ENCODE data around the gene VLDLR. TPM values are rescaled to one million over a fixed set of nuclear protein-coding genes. Genes with fewer than 3 reads are reported as not detected.

Gene VLDLR
- total and polyA plus RNA-seq, 2 of the 13 experiments (the other 11 are each of a cell fraction or from before 2014, with no cell fraction given): 3.4 to 10.5 TPM

DNA sequence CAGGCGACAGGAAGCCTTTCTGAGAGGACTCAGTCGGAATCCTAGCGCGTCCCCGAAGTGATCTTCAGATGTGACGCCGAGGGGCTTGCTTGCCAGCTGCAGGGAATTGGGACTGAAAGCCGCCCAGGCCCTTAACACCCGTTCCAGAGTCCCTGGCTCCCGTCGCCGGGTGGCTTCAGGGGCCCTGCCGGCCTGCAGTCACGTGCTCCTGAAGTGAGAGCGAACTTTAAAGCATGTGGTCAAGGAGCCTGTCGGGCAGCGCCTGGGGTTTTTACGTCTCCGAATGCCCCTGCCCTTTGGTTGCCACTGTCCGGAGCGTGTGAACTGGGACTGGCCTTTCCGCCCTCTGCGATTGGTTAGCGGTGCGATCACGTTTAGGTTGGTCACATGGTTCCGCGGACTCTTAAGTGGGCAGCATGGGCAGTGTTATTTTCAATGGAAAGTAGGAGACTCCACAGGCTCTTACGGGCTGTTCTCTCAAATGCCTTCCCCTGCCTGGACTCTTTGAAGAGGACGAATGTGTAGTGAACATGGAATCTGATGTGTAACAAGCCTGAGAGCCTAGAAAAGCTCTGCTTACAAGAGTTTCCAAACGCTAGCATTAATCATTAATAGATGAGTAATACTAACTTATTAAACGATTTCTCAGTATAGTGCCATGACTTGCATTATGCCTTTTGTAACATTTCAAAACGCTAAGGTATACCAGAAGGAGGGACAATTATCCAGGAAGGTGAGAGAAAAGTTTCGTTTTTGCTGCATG is 1.9 kb downstream of the VLDLR start (continued):
- TF ChIP-seq SMAD1 (CRISPR knock-in tag; IDR thresholded peaks at IDR 0.05; ENCODE audit: borderline replicate concordance, low read depth): no peak
- TF ChIP-seq, protein P1, sequence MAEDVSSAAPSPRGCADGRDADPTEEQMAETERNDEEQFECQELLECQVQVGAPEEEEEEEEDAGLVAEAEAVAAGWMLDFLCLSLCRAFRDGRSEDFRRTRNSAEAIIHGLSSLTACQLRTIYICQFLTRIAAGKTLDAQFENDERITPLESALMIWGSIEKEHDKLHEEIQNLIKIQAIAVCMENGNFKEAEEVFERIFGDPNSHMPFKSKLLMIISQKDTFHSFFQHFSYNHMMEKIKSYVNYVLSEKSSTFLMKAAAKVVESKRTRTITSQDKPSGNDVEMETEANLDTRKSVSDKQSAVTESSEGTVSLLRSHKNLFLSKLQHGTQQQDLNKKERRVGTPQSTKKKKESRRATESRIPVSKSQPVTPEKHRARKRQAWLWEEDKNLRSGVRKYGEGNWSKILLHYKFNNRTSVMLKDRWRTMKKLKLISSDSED (CRISPR knock-in tag; IDR thresholded peaks at IDR 0.05): no peak
- TF ChIP-seq, protein P2, sequence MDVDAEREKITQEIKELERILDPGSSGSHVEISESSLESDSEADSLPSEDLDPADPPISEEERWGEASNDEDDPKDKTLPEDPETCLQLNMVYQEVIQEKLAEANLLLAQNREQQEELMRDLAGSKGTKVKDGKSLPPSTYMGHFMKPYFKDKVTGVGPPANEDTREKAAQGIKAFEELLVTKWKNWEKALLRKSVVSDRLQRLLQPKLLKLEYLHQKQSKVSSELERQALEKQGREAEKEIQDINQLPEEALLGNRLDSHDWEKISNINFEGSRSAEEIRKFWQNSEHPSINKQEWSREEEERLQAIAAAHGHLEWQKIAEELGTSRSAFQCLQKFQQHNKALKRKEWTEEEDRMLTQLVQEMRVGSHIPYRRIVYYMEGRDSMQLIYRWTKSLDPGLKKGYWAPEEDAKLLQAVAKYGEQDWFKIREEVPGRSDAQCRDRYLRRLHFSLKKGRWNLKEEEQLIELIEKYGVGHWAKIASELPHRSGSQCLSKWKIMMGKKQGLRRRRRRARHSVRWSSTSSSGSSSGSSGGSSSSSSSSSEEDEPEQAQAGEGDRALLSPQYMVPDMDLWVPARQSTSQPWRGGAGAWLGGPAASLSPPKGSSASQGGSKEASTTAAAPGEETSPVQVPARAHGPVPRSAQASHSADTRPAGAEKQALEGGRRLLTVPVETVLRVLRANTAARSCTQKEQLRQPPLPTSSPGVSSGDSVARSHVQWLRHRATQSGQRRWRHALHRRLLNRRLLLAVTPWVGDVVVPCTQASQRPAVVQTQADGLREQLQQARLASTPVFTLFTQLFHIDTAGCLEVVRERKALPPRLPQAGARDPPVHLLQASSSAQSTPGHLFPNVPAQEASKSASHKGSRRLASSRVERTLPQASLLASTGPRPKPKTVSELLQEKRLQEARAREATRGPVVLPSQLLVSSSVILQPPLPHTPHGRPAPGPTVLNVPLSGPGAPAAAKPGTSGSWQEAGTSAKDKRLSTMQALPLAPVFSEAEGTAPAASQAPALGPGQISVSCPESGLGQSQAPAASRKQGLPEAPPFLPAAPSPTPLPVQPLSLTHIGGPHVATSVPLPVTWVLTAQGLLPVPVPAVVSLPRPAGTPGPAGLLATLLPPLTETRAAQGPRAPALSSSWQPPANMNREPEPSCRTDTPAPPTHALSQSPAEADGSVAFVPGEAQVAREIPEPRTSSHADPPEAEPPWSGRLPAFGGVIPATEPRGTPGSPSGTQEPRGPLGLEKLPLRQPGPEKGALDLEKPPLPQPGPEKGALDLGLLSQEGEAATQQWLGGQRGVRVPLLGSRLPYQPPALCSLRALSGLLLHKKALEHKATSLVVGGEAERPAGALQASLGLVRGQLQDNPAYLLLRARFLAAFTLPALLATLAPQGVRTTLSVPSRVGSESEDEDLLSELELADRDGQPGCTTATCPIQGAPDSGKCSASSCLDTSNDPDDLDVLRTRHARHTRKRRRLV (CRISPR knock-in tag; IDR thresholded peaks at IDR 0.05): peak; percentile 72; the same call in 1 of the 2 replicates
- peak; percentile 76; the same call in 1 of the 2 replicates for TF ChIP-seq ZNF605 (CRISPR knock-in tag; IDR thresholded peaks at IDR 0.05)
- TF ChIP-seq NRL (CRISPR knock-in tag; IDR thresholded peaks at IDR 0.05; ENCODE audit: borderline replicate concordance): peak; percentile 76
- TF ChIP-seq ZFP36L1 (CRISPR knock-in tag; IDR thresholded peaks at IDR 0.05): peak; percentile 83
- no peak for TF ChIP-seq MIER2 (CRISPR knock-in tag; IDR thresholded peaks at IDR 0.05)
- no peak for TF ChIP-seq KLF12 (CRISPR knock-in tag; IDR thresholded peaks at IDR 0.05; ENCODE audit: borderline replicate concordance)
- no peak for TF ChIP-seq ZSCAN31 (CRISPR knock-in tag; IDR thresholded peaks at IDR 0.05; ENCODE audit: low read depth)
- peak; percentile 56; the same call in 1 of the 2 replicates for TF ChIP-seq ZNF891 (CRISPR knock-in tag; IDR thresholded peaks at IDR 0.05)
- peak; percentile 44; the same call in 1 of the 2 replicates for TF ChIP-seq RAD51 (IDR thresholded peaks at IDR 0.05; ENCODE audit: borderline replicate concordance)
- TF ChIP-seq, protein P3, sequence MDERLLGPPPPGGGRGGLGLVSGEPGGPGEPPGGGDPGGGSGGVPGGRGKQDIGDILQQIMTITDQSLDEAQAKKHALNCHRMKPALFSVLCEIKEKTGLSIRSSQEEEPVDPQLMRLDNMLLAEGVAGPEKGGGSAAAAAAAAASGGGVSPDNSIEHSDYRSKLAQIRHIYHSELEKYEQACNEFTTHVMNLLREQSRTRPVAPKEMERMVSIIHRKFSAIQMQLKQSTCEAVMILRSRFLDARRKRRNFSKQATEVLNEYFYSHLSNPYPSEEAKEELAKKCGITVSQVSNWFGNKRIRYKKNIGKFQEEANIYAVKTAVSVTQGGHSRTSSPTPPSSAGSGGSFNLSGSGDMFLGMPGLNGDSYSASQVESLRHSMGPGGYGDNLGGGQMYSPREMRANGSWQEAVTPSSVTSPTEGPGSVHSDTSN (CRISPR knock-in tag; IDR thresholded peaks at IDR 0.05): no peak
- TF ChIP-seq, protein P4, sequence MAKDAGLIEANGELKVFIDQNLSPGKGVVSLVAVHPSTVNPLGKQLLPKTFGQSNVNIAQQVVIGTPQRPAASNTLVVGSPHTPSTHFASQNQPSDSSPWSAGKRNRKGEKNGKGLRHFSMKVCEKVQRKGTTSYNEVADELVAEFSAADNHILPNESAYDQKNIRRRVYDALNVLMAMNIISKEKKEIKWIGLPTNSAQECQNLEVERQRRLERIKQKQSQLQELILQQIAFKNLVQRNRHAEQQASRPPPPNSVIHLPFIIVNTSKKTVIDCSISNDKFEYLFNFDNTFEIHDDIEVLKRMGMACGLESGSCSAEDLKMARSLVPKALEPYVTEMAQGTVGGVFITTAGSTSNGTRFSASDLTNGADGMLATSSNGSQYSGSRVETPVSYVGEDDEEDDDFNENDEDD (CRISPR knock-in tag; IDR thresholded peaks at IDR 0.05; ENCODE audit: borderline replicate concordance): peak; percentile 74; the same call in 1 of the 2 replicates
- TF ChIP-seq, protein P5, sequence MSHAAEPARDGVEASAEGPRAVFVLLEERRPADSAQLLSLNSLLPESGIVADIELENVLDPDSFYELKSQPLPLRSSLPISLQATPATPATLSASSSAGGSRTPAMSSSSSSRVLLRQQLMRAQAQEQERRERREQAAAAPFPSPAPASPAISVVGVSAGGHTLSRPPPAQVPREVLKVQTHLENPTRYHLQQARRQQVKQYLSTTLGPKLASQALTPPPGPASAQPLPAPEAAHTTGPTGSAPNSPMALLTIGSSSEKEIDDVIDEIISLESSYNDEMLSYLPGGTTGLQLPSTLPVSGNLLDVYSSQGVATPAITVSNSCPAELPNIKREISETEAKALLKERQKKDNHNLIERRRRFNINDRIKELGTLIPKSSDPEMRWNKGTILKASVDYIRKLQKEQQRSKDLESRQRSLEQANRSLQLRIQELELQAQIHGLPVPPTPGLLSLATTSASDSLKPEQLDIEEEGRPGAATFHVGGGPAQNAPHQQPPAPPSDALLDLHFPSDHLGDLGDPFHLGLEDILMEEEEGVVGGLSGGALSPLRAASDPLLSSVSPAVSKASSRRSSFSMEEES (CRISPR knock-in tag; IDR thresholded peaks at IDR 0.05): peak; percentile 54; the same call in 1 of the 2 replicates
- TF ChIP-seq KDM5B (CRISPR knock-in tag; IDR thresholded peaks at IDR 0.05; ENCODE audit: borderline replicate concordance): peak; percentile 71; the same call in 1 of the 2 replicates
- peak; percentile 52; the same call in 1 of the 2 replicates for TF ChIP-seq GABPB1 (CRISPR knock-in tag; IDR thresholded peaks at IDR 0.05)
